Lower leg skin (tissue), 4 donors: ENCODE data around the gene CCDC74B. TPM values are rescaled to one million over a fixed set of nuclear protein-coding genes. Genes with fewer than 3 reads are reported as not detected.
"Not testable (repeated sequence)": the region's sequence is repeated elsewhere in the genome, so short reads cannot be mapped to it uniquely, and the experiment has no call there.

Experiments used
- DNase-seq, 2 donors: peaks; one replicate each; pipeline ENCODE4 v3.0.0-alpha.2; 2019; ENCODE audit warnings: low spot score in 2 of 2
- H3K4me3 ChIP-seq: fragments of 200-600 bp; sonication (generic); 2 replicates; pipeline ENCODE4 v1.5.1; 2017; ENCODE audit warnings: mild to moderate bottlenecking, low read depth; ENCODE audit not compliant: poor library complexity, severe bottlenecking
- CTCF ChIP-seq, 3 donors: fragments of 450-650 bp; IDR thresholded peaks; one replicate each; pipeline ENCODE4 v1.5.1; 2016; ENCODE audit warnings: antibody characterized with exemption in 3 of 3, mild to moderate bottlenecking in 3 of 3, moderate library complexity in 2 of 3
- POLR2A ChIP-seq, 2 donors: fragments of 450-650 bp; IDR thresholded peaks; one replicate each; pipeline ENCODE4 v1.6.1; 2016 to 2017; ENCODE audit warnings: antibody characterized with exemption in 2 of 2, mild to moderate bottlenecking in 1 of 2, moderate library complexity in 1 of 2
- WGBS, 2 donors: methylation state at CpG; one replicate each; pipeline ENCODE4 v1.1.5; 2018; 5-methylcytosine and 5-hydroxymethylcytosine counted together
- intact Hi-C: fragments of 100-400 bp; cut with DNase I; formaldehyde crosslinking; loops from one replicate; pipeline ENCODE4 v1.15.0; 2023; ENCODE audit warnings: low total_unique reads
- total RNA-seq, 4 donors: library from RNA; depleted of rRNA; stranded (reverse); fragments of >200 nt; gene quantifications; one replicate each; pipeline ENCODE4 v1.1.0, GENCODE V29; 2016

Gene CCDC74B
- total RNA-seq, 4 donors from 2014 or later: 0.84 to 4.0 (median 3.2) TPM

DNA sequence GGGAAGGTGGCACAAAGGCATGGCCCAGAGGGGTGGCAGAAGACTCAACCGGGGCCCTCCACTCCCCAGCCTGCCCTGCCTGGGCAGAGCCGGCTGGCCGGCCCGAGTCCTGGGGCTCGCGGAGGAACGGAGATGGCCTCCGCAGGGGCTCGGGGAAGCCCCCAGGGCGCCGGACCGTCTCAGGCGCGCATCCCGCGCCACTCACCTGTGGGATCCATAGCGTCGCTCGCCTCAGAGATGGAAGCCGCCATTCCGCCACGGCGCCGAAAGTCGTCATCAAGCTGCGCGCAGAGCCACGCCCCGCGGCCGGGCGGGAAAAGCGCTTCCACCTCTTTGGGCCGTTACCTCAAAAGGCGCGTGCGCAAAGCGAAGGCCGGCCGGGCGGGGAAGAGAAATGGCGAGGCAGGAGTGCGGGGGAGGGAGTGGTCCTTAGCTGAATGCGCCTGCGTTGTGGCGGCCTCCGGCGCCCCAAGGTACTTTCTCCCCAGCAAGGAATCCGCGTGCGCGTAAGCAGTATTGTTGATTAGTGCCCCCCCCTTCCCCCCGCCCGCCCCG lies 36.5 kb upstream of the CCDC74B start, which contains the start of gene SMPD4:
TSS of gene SMPD4 (minus strand) at position 278 of the 555 bp plus-strand sequence. CDS start 5,010 bp downstream, outside the sequence.
- DNase-seq: peak; percentile 96 to 99
- intact Hi-C loops: loop anchor here (10.0 kb wide), 1 partner anchor 163 kb away; the partner anchor contains the start of gene IMP4
- TF ChIP-seq CTCF (IDR thresholded peaks at IDR 0.05) (no peak), POLR2A (IDR thresholded peaks at IDR 0.05) (no peak)
- H3K4me3 ChIP-seq: peak within 1 kb of the TSS; percentile 84
- 0% methylated on average over 31 to 50 of the region's 55 CpGs for WGBS, 2 donors

GRCh38 chr2:130180404-130181324 lies 35.8 kb upstream of the CCDC74B start:
- intact Hi-C loops: loop anchor here (10.0 kb wide), 1 partner anchor 164 kb away; the partner anchor contains the start of gene IMP4
- DNase-seq: not testable (repeated sequence)
- WGBS, 2 donors: 24 to 29% methylated on average over 31 to 38 of the region's 38 CpGs
- H3K4me3 ChIP-seq: peak overlapping the region; percentile 84

DNA sequence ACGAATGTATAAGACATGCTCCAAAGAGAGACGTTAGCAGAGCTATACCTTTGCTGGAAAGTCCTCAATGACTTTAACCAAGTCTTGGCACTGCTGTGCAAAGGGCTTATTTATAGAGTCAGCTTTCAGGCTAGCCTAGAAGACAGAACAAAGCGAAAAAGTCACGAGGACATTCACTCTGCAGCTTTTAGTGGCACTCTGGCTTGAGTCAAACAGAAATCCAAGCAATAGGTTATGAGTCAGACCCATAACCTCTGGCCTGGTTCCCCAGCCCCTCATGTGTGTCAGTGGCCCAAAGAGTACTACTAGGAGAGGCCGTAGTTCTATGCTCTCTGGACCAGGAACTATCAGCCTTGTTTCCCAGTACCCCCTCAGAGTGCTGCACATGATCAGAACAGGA lies 30.0 kb upstream of the CCDC74B start:
- DNase-seq, H3K4me3 ChIP-seq, intact Hi-C loops: not testable (repeated sequence)
- WGBS, 2 donors: 88 to 93% methylated on average over 5 of the region's 5 CpGs

GRCh38 chr2:130169896-130170295 lies 25.0 kb upstream of the CCDC74B start:
- H3K4me3 ChIP-seq: no peak overlapping the region
- DNase-seq: no peak
- WGBS, 2 donors: 91 to 95% methylated on average over 7 of the region's 7 CpGs
- TF ChIP-seq POLR2A (IDR thresholded peaks at IDR 0.05) (no peak), CTCF (IDR thresholded peaks at IDR 0.05) (no peak)
- intact Hi-C loops: no loop called here

- 93 to 94% methylated on average over 3 of the region's 3 CpGs for WGBS, 2 donors
- H3K4me3 ChIP-seq, DNase-seq, intact Hi-C loops: not testable (repeated sequence)
Measured at GRCh38 chr2:130169163-130169562, 24.3 kb upstream of the CCDC74B start.

DNA sequence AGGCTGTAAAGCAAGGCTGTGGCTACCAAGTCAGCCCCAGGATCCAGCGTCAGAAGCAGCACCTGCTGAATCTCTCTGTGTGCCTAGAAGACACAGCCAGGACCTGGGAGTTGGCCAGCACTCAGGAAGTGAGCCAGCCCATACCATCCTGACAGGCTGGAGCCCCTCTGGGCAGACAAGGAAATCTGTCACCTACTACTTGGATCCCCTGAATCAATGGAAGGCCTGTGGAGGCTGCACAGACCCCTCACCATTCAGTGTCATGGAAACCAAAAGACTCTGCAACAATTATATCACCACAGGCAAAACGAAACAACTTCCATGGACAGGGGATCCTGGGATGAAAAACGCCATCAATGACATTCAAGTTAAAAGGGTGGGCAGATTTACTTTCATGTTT lies 21.7 kb upstream of the CCDC74B start:
- intact Hi-C loops, H3K4me3 ChIP-seq, DNase-seq: not testable (repeated sequence)
- 87 to 90% methylated on average over 3 of the region's 3 CpGs for WGBS, 2 donors

DNA sequence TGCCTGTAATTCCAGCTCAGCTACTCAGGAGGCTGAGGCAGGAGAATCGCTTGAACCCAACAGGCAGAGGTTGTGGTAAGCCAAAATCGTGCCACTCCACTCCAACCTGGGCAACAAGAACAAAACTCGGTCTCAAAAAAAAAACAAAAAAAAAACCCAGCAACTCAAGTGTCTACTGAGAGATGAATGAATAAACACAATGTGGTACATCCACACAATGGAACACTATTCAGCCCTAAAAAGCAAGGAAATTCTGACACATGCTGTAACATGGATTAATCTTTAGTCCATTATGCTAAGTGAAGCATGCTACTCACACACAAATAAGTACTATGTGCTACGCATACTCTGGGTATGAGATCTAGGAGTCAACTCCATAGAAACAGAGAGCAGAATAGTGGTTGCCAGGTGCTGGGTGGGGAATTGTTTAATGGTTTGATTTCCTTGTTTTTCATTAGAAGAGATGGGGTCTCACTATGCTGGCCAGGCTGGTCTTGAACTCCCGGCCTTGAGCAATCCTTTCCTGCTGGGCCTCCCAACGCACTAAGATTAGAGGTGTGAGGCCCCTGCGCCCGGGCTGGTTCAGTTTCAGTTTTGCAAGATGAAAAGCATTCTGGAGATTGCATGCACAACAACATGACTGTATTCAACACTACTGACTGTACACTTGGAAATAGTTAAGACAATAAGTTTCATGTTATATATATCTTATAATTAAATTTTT lies 20.5 kb upstream of the CCDC74B start:
- no peak overlapping the region for H3K4me3 ChIP-seq
- no peak for DNase-seq
- TF ChIP-seq CTCF (IDR thresholded peaks at IDR 0.05): no peak
- 94 to 95% methylated on average over 8 of the region's 8 CpGs for WGBS, 2 donors
- intact Hi-C loops: no loop called here
